Renal cortex interstitium (tissue), 11 donors: ENCODE data around the gene PPP4R1. TPM values are rescaled to one million over a fixed set of nuclear protein-coding genes. Genes with fewer than 3 reads are reported as not detected.

Source experiments
- DNase-seq, 11 donors: peaks; one replicate each; pipeline ENCODE4 v3.0.0-alpha.2; 2013; ENCODE audit warnings: low read depth in 9 of 11, low spot score in 4 of 11; ENCODE audit errors: extremely low read depth in 1 of 11
- polyA plus RNA-seq, 3 donors: library from polyadenylated mRNA; unstranded; fragments of 120-200 nt; gene quantifications; one replicate each; pipeline ENCODE4 v1.2.1, GENCODE V29; 2013; ENCODE audit not compliant: insufficient read length in 3 of 3

The PPP4R1 gene
- polyA plus RNA-seq, 3 donors = 85.1 to 90.8 (median 90.4) TPM

GRCh38 chr18:9534844-9535243 lies 79.5 kb downstream of the PPP4R1 start:
- DNase-seq = no peak

- DNase-seq = no peak
Observed at GRCh38 chr18:9531791-9532410, 82.5 kb downstream of the PPP4R1 start.

- no peak for DNase-seq
Observed at GRCh38 chr18:9530226-9531009, 83.9 kb downstream of the PPP4R1 start.

- DNase-seq = no peak
Observed at GRCh38 chr18:9526458-9526857, 87.9 kb downstream of the PPP4R1 start.

- no peak for DNase-seq
Observed at GRCh38 chr18:9522952-9523351, 91.4 kb downstream of the PPP4R1 start.

GRCh38 chr18:9521770-9522169 lies 92.6 kb downstream of the PPP4R1 start:
- no peak for DNase-seq

GRCh38 chr18:9520666-9521065 lies 93.7 kb downstream of the PPP4R1 start:
- no peak for DNase-seq

GRCh38 chr18:9519399-9519798 lies 95.0 kb downstream of the PPP4R1 start:
- DNase-seq = no peak

- DNase-seq = no peak
Observed at GRCh38 chr18:9517869-9518268, 96.5 kb downstream of the PPP4R1 start.

- DNase-seq = peak in 2 of 11 donors; percentile 29 to 31
Observed at GRCh38 chr18:9516437-9517064, 97.8 kb downstream of the PPP4R1 start.

GRCh38 chr18:9513971-9514512 lies 100.3 kb downstream of the PPP4R1 start:
- no peak for DNase-seq

GRCh38 chr18:9508446-9509025 lies 105.8 kb downstream of the PPP4R1 start:
- no peak for DNase-seq

GRCh38 chr18:9507565-9508088 lies 106.7 kb downstream of the PPP4R1 start:
- DNase-seq = no peak

GRCh38 chr18:9506046-9506792 lies 108.1 kb downstream of the PPP4R1 start:
- peak in 2 of 11 donors; percentile 12 to 33 for DNase-seq

Other genes starting within 250 kb of the PPP4R1 start
- gene RALBP1, start 139.0 kb downstream of the PPP4R1 start, polyA plus RNA-seq = 10 to 100 TPM; 72.7 to 88.7 (median 74.8) TPM
- 10 to 100 TPM; 25.3 to 30.7 (median 30.4) TPM for gene RAB31, start 93.7 kb upstream of the PPP4R1 start, polyA plus RNA-seq